ENCODE results near the gene COL17A1.
A peak's percentile ranks its signal among the peaks of the same experiment; 100 is the strongest.

DNA sequence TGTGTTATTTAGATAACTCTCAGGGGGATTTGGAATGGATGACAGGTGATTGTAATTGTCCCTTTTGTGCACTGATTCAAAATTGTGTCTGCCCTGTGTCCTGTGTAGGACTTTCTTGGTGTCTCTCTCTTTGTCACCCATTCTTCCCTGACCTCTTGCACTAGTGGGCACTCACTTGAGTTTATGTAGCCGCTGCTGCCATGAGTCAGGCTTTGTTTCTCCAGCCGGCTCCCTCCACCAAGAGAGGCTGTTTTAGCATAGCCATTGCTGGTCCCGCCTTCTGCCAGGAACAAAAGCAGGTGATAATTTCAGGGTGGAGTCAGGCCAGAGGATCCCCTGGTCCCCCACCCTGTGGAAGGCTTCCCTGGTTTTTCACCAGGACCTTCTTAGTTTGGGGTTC is 8.4 kb downstream of the COL17A1 start:
- TF ChIP-seq NFIC (IDR thresholded peaks at IDR 0.05) (no peak), REST (IDR thresholded peaks at IDR 0.05; ENCODE audit: low read depth) (no peak), RAD21 (IDR thresholded peaks at IDR 0.05; ENCODE audit: low read depth) (no peak), EP300 (IDR thresholded peaks at IDR 0.05; ENCODE audit: borderline replicate concordance) (no peak), TAF1 (IDR thresholded peaks at IDR 0.05; ENCODE audit: low read depth) (no peak), EGR1 (IDR thresholded peaks at IDR 0.05) (no peak), CEBPB (IDR thresholded peaks at IDR 0.05) (no peak), YY1 (IDR thresholded peaks at IDR 0.05; ENCODE audit: low read depth) (0 out of 2 replicates have a peak, but pooled peaks have one; percentile 10), CREB1 (IDR thresholded peaks at IDR 0.05; ENCODE audit: low read depth) (no peak), FOXM1 (IDR thresholded peaks at IDR 0.05; ENCODE audit: borderline replicate concordance, low read depth) (no peak)

All from Ishikawa (cell line).